Lower leg skin (tissue), 4 donors: ENCODE data around the gene RNH1. TPM values are rescaled to one million over a fixed set of nuclear protein-coding genes. Genes with fewer than 3 reads are reported as not detected.

Experiments used
- DNase-seq, 2 donors: peaks; one replicate each; pipeline ENCODE4 v3.0.0-alpha.2; 2019; ENCODE audit warnings: low spot score in 2 of 2
- H3K4me3 ChIP-seq: fragments of 200-600 bp; sonication (generic); 2 replicates; pipeline ENCODE4 v1.5.1; 2017; ENCODE audit warnings: mild to moderate bottlenecking, low read depth; ENCODE audit not compliant: poor library complexity, severe bottlenecking
- POLR2A ChIP-seq, 2 donors: fragments of 450-650 bp; IDR thresholded peaks; one replicate each; pipeline ENCODE4 v1.6.1; 2016 to 2017; ENCODE audit warnings: antibody characterized with exemption in 2 of 2, mild to moderate bottlenecking in 1 of 2, moderate library complexity in 1 of 2
- WGBS, 2 donors: methylation state at CpG; one replicate each; pipeline ENCODE4 v1.1.5; 2018; 5-methylcytosine and 5-hydroxymethylcytosine counted together
- intact Hi-C: fragments of 100-400 bp; cut with DNase I; formaldehyde crosslinking; loops from one replicate; pipeline ENCODE4 v1.15.0; 2023; ENCODE audit warnings: low total_unique reads
- total RNA-seq, 4 donors: library from RNA; depleted of rRNA; stranded (reverse); fragments of >200 nt; gene quantifications; one replicate each; pipeline ENCODE4 v1.1.0, GENCODE V29; 2016
- TF ChIP-seq, protein P1 (sequence below), 3 donors: fragments of 450-650 bp; IDR thresholded peaks; one replicate each; pipeline ENCODE4 v1.5.1; 2016; ENCODE audit warnings: antibody characterized with exemption in 3 of 3, mild to moderate bottlenecking in 3 of 3, moderate library complexity in 2 of 3

RNH1 gene
- total RNA-seq, 4 donors from 2014 or later, result 419 to 465 (median 446) TPM

- no peak overlapping the region for H3K4me3 ChIP-seq
- 58 to 59% methylated on average over 7 of the region's 7 CpGs for WGBS, 2 donors
- intact Hi-C loops, result no loop called here
- no peak for DNase-seq
- TF ChIP-seq POLR2A (IDR thresholded peaks at IDR 0.05), result no peak
- TF ChIP-seq, protein P1, sequence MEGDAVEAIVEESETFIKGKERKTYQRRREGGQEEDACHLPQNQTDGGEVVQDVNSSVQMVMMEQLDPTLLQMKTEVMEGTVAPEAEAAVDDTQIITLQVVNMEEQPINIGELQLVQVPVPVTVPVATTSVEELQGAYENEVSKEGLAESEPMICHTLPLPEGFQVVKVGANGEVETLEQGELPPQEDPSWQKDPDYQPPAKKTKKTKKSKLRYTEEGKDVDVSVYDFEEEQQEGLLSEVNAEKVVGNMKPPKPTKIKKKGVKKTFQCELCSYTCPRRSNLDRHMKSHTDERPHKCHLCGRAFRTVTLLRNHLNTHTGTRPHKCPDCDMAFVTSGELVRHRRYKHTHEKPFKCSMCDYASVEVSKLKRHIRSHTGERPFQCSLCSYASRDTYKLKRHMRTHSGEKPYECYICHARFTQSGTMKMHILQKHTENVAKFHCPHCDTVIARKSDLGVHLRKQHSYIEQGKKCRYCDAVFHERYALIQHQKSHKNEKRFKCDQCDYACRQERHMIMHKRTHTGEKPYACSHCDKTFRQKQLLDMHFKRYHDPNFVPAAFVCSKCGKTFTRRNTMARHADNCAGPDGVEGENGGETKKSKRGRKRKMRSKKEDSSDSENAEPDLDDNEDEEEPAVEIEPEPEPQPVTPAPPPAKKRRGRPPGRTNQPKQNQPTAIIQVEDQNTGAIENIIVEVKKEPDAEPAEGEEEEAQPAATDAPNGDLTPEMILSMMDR (IDR thresholded peaks at IDR 0.05), result no peak
Measured at GRCh38 chr11:446891-447290, 60.2 kb downstream of the RNH1 start.

GRCh38 chr11:445765-446588 lies 61.1 kb downstream of the RNH1 start:
- TF ChIP-seq, protein P1 (IDR thresholded peaks at IDR 0.05), result no peak
- no peak for TF ChIP-seq POLR2A (IDR thresholded peaks at IDR 0.05)
- no peak for DNase-seq
- no peak overlapping the region for H3K4me3 ChIP-seq
- intact Hi-C loops, result no loop called here
- WGBS, 2 donors, result 68 to 79% methylated on average over 18 to 20 of the region's 20 CpGs

Other genes with a start within 250 kb of the RNH1 start
- gene NLRP6, start 228.8 kb downstream of the RNH1 start, total RNA-seq, result under 1 TPM in 3 of 4 donors, not detected in 1; 0.25 to 0.32 (median 0.27) TPM
- 1 to 10 TPM; 4.0 to 7.7 (median 6.9) TPM for gene PGGHG, start 218.1 kb downstream of the RNH1 start, total RNA-seq
- gene IFITM5, start 207.7 kb downstream of the RNH1 start, total RNA-seq, result not detected
- 10 to 100 TPM; 22.2 to 99.4 (median 52.9) TPM for gene IFITM2, start 199.4 kb downstream of the RNH1 start, total RNA-seq
- gene IFITM1, start 193.2 kb downstream of the RNH1 start, total RNA-seq, result 100 to 1,000 TPM in 1 of 4 donors, 10 to 100 TPM in 3; 44.2 to 114 (median 65.4) TPM
- gene IFITM3, start 186.4 kb downstream of the RNH1 start, total RNA-seq, result 100 to 1,000 TPM in 1 of 4 donors, 10 to 100 TPM in 3; 39.6 to 124 (median 84.2) TPM
- 10 to 100 TPM in 1 of 4 donors, 1 to 10 TPM in 3; 1.8 to 20.0 (median 5.0) TPM for gene B4GALNT4, start 137.7 kb downstream of the RNH1 start, total RNA-seq
- gene PKP3, start 113.0 kb downstream of the RNH1 start, total RNA-seq, result 100 to 1,000 TPM; 612 to 880 (median 754) TPM
- gene SIGIRR, start 92.2 kb downstream of the RNH1 start, total RNA-seq, result 10 to 100 TPM; 15.1 to 23.2 (median 19.0) TPM
- 100 to 1,000 TPM in 2 of 4 donors, 10 to 100 TPM in 2; 55.7 to 116 (median 92.1) TPM for gene ANO9, start 65.2 kb downstream of the RNH1 start, total RNA-seq
- 100 to 1,000 TPM in 1 of 4 donors, 10 to 100 TPM in 3; 35.0 to 108 (median 38.7) TPM for gene PTDSS2, start 57.0 kb downstream of the RNH1 start, total RNA-seq
- gene HRAS, start 28.3 kb upstream of the RNH1 start, total RNA-seq, result 100 to 1,000 TPM in 3 of 4 donors, 10 to 100 TPM in 1; 98.5 to 196 (median 117) TPM
- 1 to 10 TPM; 1.5 to 2.7 (median 1.8) TPM for gene LRRC56, start 30.3 kb upstream of the RNH1 start, total RNA-seq
- gene LMNTD2, start 53.5 kb upstream of the RNH1 start, total RNA-seq, result 10 to 100 TPM in 2 of 4 donors, 1 to 10 TPM in 2; 7.6 to 20.4 (median 11.2) TPM
- gene RASSF7, start 53.7 kb upstream of the RNH1 start, total RNA-seq, result 100 to 1,000 TPM in 3 of 4 donors, 10 to 100 TPM in 1; 99.7 to 174 (median 139) TPM
- 10 to 100 TPM; 30.0 to 55.2 (median 31.5) TPM for gene PHRF1, start 69.2 kb upstream of the RNH1 start, total RNA-seq
- gene IRF7, start 108.7 kb upstream of the RNH1 start, total RNA-seq, result 10 to 100 TPM; 33.7 to 40.9 (median 36.6) TPM
- not detected for gene CDHR5, start 117.7 kb upstream of the RNH1 start, total RNA-seq
- gene SCT, start 119.9 kb upstream of the RNH1 start, total RNA-seq, result not detected
- 1 to 10 TPM in 1 of 4 donors, under 1 TPM in 1, not detected in 2; 0.23 to 2.0 TPM for gene DRD4, start 130.0 kb upstream of the RNH1 start, total RNA-seq
- gene DEAF1, start 188.0 kb upstream of the RNH1 start, total RNA-seq, result 10 to 100 TPM; 31.1 to 57.0 (median 39.6) TPM
- gene TMEM80, start 188.6 kb upstream of the RNH1 start, total RNA-seq, result 10 to 100 TPM; 28.9 to 70.9 (median 42.9) TPM
- gene EPS8L2, start 199.0 kb upstream of the RNH1 start, total RNA-seq, result 100 to 1,000 TPM; 143 to 242 (median 164) TPM
- gene TALDO1, start 240.2 kb upstream of the RNH1 start, total RNA-seq, result 100 to 1,000 TPM; 167 to 249 (median 183) TPM